ENCODE results near the gene PDE8B. TPM values are rescaled to one million over a fixed set of nuclear protein-coding genes. Genes with fewer than 3 reads are reported as not detected.

The PDE8B gene
- total RNA-seq, 1 experiment from 2014 or later = 0.07 TPM

GRCh38 chr5:77192441-77193050, 17.9 kb upstream of the PDE8B start:
- no peak for DNase-seq
- H3K4me3 Mint-ChIP-seq = no peak overlapping the region
- peaks cover 15 to 17% of the 10 kb centered on the region in 2 experiments for H3K9me3 Mint-ChIP-seq
- Histone ChIP-seq H3K27me3 (ENCODE audit: insufficient read depth, low read length) (no peaks in the 10 kb centered on the region), H3K4ac (ENCODE audit: low read depth, low read length) (no peak overlapping the region), H3K79me2 (ENCODE audit: insufficient read depth, low read length) (no peaks in the 10 kb centered on the region), H2AFZ (ENCODE audit: low read length) (no peak overlapping the region), H3T11ph (ENCODE audit: low read length) (no peak overlapping the region), H3K56ac (ENCODE audit: insufficient read length, low read depth, low read length) (no peak overlapping the region), H3K14ac (ENCODE audit: insufficient read depth, low read length) (no peak overlapping the region), H3K9ac (ENCODE audit: extremely low read depth, insufficient read length, low read length) (no peak overlapping the region), H3K4me1 (ENCODE audit: insufficient read depth, low read length) (no peaks in the 10 kb centered on the region), H3K18ac (ENCODE audit: insufficient read length, low read depth, low read length) (no peak overlapping the region), H3K9me3 (ENCODE audit: control insufficient read depth, low read depth, low read length) (no peaks in the 10 kb centered on the region), H3K23me2 (ENCODE audit: insufficient read length, low read depth, low read length, poor library complexity, severe bottlenecking) (no peaks in the 10 kb centered on the region), H4K20me1 (ENCODE audit: control insufficient read depth, insufficient read depth, insufficient read length) (no peaks in the 10 kb centered on the region), H4K5ac (ENCODE audit: insufficient read length, low read depth, low read length) (no peak overlapping the region), H2BK20ac (ENCODE audit: low read depth, low read length, poor library complexity, severe bottlenecking) (no peak overlapping the region), H2BK120ac (ENCODE audit: low read depth, low read length, poor library complexity, severe bottlenecking) (no peak overlapping the region), H2BK5ac (ENCODE audit: insufficient read length, low read length) (no peak overlapping the region), H2AK5ac (ENCODE audit: insufficient read length, low read length) (no peak overlapping the region), H2BK12ac (ENCODE audit: insufficient read length, low read depth, low read length) (no peak overlapping the region), H3K79me1 (ENCODE audit: insufficient read depth, low read depth, low read length, poor library complexity, severe bottlenecking) (no peaks in the 10 kb centered on the region), H3K27ac (ENCODE audit: insufficient read length, low read depth, low read length) (no peak overlapping the region), H3K23ac (ENCODE audit: insufficient read length, low read depth, low read length) (no peak overlapping the region), H3K4me2 (ENCODE audit: insufficient read depth, insufficient read length, low read length) (no peak overlapping the region), H4K91ac (ENCODE audit: insufficient read length, low read depth, low read length) (no peak overlapping the region), H2BK15ac (ENCODE audit: low read depth, low read length) (no peak overlapping the region), H4K8ac (replicated peaks; ENCODE audit: insufficient read length, low read depth, low read length) (no peak overlapping the region)
- no peak overlapping the region for H3K27ac Mint-ChIP-seq
- TF ChIP-seq CTCF (conservative IDR thresholded peaks at IDR 0.05) = no peak
- no CpG with 5 or more reads among the region's 2 CpGs for WGBS (ENCODE audit: extremely low coverage, insufficient read length, low lambda C conversion rate)
- peaks cover 0 to 8% (median 2%) of the 10 kb centered on the region in 3 experiments; a peak in 3 of 7 replicates for H3K36me3 Mint-ChIP-seq (ENCODE audit: insufficient read depth in 1 of 3, low read depth in 3 of 3)
- no peaks in the 10 kb centered on the region for H3K4me1 Mint-ChIP-seq
- peaks cover 5% of the 10 kb centered on the region for H3K27me3 Mint-ChIP-seq (ENCODE audit: low read depth)
